ENCODE results near the gene PRELID1. TPM values are rescaled to one million over a fixed set of nuclear protein-coding genes. Genes with fewer than 3 reads are reported as not detected.

PRELID1 gene
- total RNA-seq, 2 donors from 2014 or later = 63.3 to 91.8 TPM

GRCh38 chr5:177297922-177298321 lies 5.7 kb upstream of the PRELID1 start:
- TF ChIP-seq CTCF (IDR thresholded peaks at IDR 0.05) = no peak
- no peak for TF ChIP-seq POLR2A (IDR thresholded peaks at IDR 0.05)
- no peak for DNase-seq
- WGBS, 2 donors = 91 to 97% methylated on average over 2 of the region's 2 CpGs
- Histone ChIP-seq H3K4me1 (peaks cover 39% of the 10 kb centered on the region), H3K9me3 (no peaks in the 10 kb centered on the region), H3K4me3 (no peak overlapping the region), H3K36me3 (replicated peaks in 1 of 2; ENCODE audit: insufficient read depth in 1 of 2, low read depth in 2 of 2) (peaks cover 10 to 19% of the 10 kb centered on the region in 2 donors), H3K27ac (peak overlapping the region in 1 of 4 donors; percentile 1), H3K27me3 (no peaks in the 10 kb centered on the region)
- intact Hi-C loops (cut with DNase I) = no loop called here
- ATAC-seq = no peak

- Histone ChIP-seq H3K4me3 (no peak overlapping the region), H3K9me3 (no peaks in the 10 kb centered on the region), H3K36me3 (replicated peaks in 1 of 2; ENCODE audit: insufficient read depth in 1 of 2, low read depth in 2 of 2) (peaks cover 4 to 5% of the 10 kb centered on the region in 2 donors), H3K4me1 (peaks cover 46% of the 10 kb centered on the region), H3K27me3 (no peaks in the 10 kb centered on the region), H3K27ac (peak overlapping the region in 2 of 4 donors; percentile 8 to 90)
- intact Hi-C loops (cut with DNase I) = no loop called here
- DNase-seq (no peak), ATAC-seq (no peak)
- no peak for TF ChIP-seq CTCF (IDR thresholded peaks at IDR 0.05)
- TF ChIP-seq POLR2A (IDR thresholded peaks at IDR 0.05) = no peak
- 70 to 73% methylated on average over 7 to 9 of the region's 9 CpGs for WGBS, 2 donors
Measured at GRCh38 chr5:177299697-177300096, 3.9 kb upstream of the PRELID1 start.

DNA sequence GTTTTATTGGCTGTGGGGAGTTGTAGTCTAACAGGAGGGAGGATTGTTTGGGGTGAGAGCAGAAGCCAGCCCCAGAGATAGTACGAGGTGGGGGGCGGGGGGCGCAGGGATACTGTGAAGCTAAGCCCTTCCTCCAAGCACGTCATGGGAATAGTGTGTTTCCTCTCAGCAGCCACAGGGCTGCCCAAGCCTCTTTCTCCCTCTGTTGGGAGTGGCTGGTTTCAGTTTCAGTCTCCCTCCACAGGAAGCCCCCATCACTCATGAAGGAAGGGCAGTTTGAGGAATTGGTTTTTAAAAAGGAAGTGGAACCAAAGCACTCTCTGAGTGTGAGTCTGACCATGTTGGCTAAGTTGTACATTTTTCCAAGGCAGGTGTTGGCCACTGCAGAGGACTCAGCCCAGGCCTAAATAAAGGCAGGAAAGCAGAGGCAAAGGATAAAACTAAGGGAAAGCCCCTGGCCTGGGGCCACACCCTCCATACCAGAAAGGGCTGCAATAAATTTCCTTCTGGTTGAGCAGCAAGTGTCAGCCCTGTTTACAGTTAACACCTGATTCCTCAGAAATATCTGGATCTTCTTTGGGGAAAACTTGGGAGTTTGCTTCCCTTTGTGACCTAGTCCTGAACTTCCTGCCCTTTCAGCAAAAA lies 3.2 kb upstream of the PRELID1 start:
- Histone ChIP-seq H3K27me3 (no peaks in the 10 kb centered on the region), H3K4me1 (peaks cover 53% of the 10 kb centered on the region), H3K36me3 (replicated peaks in 1 of 2; ENCODE audit: insufficient read depth in 1 of 2, low read depth in 2 of 2) (no peaks in the 10 kb centered on the region), H3K27ac (peak overlapping the region; percentile 81 to 93 (median 90)), H3K9me3 (no peaks in the 10 kb centered on the region), H3K4me3 (no peak overlapping the region)
- WGBS, 2 donors = 46 to 51% methylated on average over 4 of the region's 4 CpGs
- DNase-seq = peak in 2 of 4 donors; percentile 32 to 74
- TF ChIP-seq POLR2A (IDR thresholded peaks at IDR 0.05) (no peak), CTCF (IDR thresholded peaks at IDR 0.05) (peak in 1 of 7 experiments; percentile 2)
- intact Hi-C loops (cut with DNase I) = no loop called here
- ATAC-seq = no peak

GRCh38 chr5:177300951-177301350 lies 2.6 kb upstream of the PRELID1 start:
- 77 to 88% methylated on average over 2 of the region's 2 CpGs for WGBS, 2 donors
- ATAC-seq = no peak
- DNase-seq = no peak
- Histone ChIP-seq H3K4me3 (no peak overlapping the region), H3K9me3 (no peaks in the 10 kb centered on the region), H3K27ac (peak overlapping the region; percentile 81 to 93 (median 90)), H3K36me3 (replicated peaks in 1 of 2; ENCODE audit: insufficient read depth in 1 of 2, low read depth in 2 of 2) (peaks cover 0 to 1% of the 10 kb centered on the region in 2 donors), H3K4me1 (peaks cover 58% of the 10 kb centered on the region), H3K27me3 (no peaks in the 10 kb centered on the region)
- TF ChIP-seq POLR2A (IDR thresholded peaks at IDR 0.05) (no peak), CTCF (IDR thresholded peaks at IDR 0.05) (no peak)
- intact Hi-C loops (cut with DNase I) = no loop called here
